K562 (cell line): Measurements from ENCODE around the gene ZDHHC16. TPM values are rescaled to one million over a fixed set of nuclear protein-coding genes. Genes with fewer than 3 reads are reported as not detected.

ENCODE experiments used
- BHLHE40 ChIP-seq: IDR thresholded peaks from 2 replicates; pipeline ENCODE4 v1.6.1; 2011; ENCODE audit warnings: low read length, improper control_type of control experiment
- BRF1 ChIP-seq: IDR thresholded peaks from 3 replicates; pipeline ENCODE4 v1.6.1; 2011; ENCODE audit warnings: borderline replicate concordance, mild to moderate bottlenecking; ENCODE audit not compliant: insufficient read length; ENCODE audit errors: extremely low read depth
- CEBPG ChIP-seq, 3 experiments: fragments of 200-800 bp in 1 of 3; sonication (Bioruptor generic) in 1 of 3; sonication (generic) in 1 of 3; formaldehyde crosslinking in 1 of 3; IDR thresholded peaks in 2 of 3; conservative IDR thresholded peaks in 1 of 3; 2 replicates each; pipeline versions ENCODE4 v1.6.1 to v1.8.0; 2016 to 2022; ENCODE audit warnings: missing compliant biosample characterization in 2 of 3, missing genetic modification characterization in 2 of 3, mild to moderate bottlenecking in 1 of 3, missing genetic modification reagents in 1 of 3
- DACH1 ChIP-seq: fragments of 450-650 bp; IDR thresholded peaks from 2 replicates; pipeline ENCODE4 v1.6.1; 2018; ENCODE audit not compliant: partially characterized antibody
- DMBX1 ChIP-seq: fragments of 250-450 bp; sonication (Bioruptor Pico); IDR thresholded peaks from 2 replicates; pipeline ENCODE4 v1.8.0; 2022; ENCODE audit warnings: inconsistent platforms, mild to moderate bottlenecking, moderate library complexity, borderline replicate concordance
- LCOR ChIP-seq: sonication (generic); formaldehyde crosslinking; IDR thresholded peaks from 2 replicates; pipeline ENCODE4 v1.8.0; 2022; ENCODE audit warnings: mild to moderate bottlenecking, missing genetic modification reagents
- MBD2 ChIP-seq: sonication (generic); IDR thresholded peaks from 2 replicates; pipeline ENCODE4 v1.6.1; 2016; ENCODE audit warnings: low read depth, borderline replicate concordance
- NCOA1 ChIP-seq: fragments of 450-650 bp; IDR thresholded peaks from 2 replicates; pipeline ENCODE4 v1.6.1; 2016; ENCODE audit warnings: low read depth
- PHF8 ChIP-seq: fragments of 200-600 bp; sonication (generic); IDR thresholded peaks from 2 replicates; pipeline ENCODE4 v1.6.1; 2012; ENCODE audit warnings: mixed run types, mild to moderate bottlenecking, inconsistent platforms, low read length, moderate library complexity, borderline replicate concordance
- POLR2A ChIP-seq: fragments of 450-650 bp; conservative IDR thresholded peaks from 2 replicates; pipeline ENCODE4 v1.6.1; 2016
- POLR2G ChIP-seq: fragments of 200-400 bp; formaldehyde crosslinking; IDR thresholded peaks from 2 replicates; pipeline ENCODE4 v1.6.1; 2017; ENCODE audit warnings: low read depth, mild to moderate bottlenecking, antibody characterized with exemption, low read length, moderate library complexity
- RFX7 ChIP-seq: fragments of 250-450 bp; sonication (Bioruptor Pico); IDR thresholded peaks from 2 replicates; pipeline ENCODE4 v1.5.1; 2021; ENCODE audit warnings: mild to moderate bottlenecking
- SIN3A ChIP-seq, 2 experiments: fragments of 150-350 bp in 1 of 2; IDR thresholded peaks; 2 replicates each; pipeline ENCODE4 v1.6.1; 2011 to 2016; ENCODE audit warnings: borderline replicate concordance in 2 of 2, low read depth in 2 of 2, low read length in 2 of 2, mild to moderate bottlenecking in 2 of 2, moderate library complexity in 2 of 2; ENCODE audit not compliant: control insufficient read depth in 1 of 2
- TCF7L2 ChIP-seq: fragments of 150-350 bp; IDR thresholded peaks from 2 replicates; pipeline ENCODE4 v1.6.1; 2016; ENCODE audit warnings: low read depth, mild to moderate bottlenecking, low read length, moderate library complexity
- ZNF778 ChIP-seq: fragments of 450-650 bp; formaldehyde crosslinking; IDR thresholded peaks from 2 replicates; pipeline ENCODE4 v1.4.0; 2020; ENCODE audit warnings: mild to moderate bottlenecking, moderate library complexity
- polyA plus RNA-seq, 8 experiments: library from polyadenylated mRNA; depleted of rRNA in 4 of 8; stranded (reverse) in 5 of 8; unstranded in 3 of 8; fragments of >200 nt; fragmentation: Nextera tagmentation in 2 of 8; fragmentation: Illumina TruSeq in 1 of 8; extraction: Ambion mirVana in 2 of 8; extraction: Trizol in 1 of 8; gene quantifications; 2 replicates each; pipeline versions ENCODE4 v1.2.1 to v1.2.3, GENCODE V29; 2011 to 2014; ENCODE audit warnings: inconsistent platforms in 1 of 8, missing spikeins in 1 of 8
- total RNA-seq, 7 experiments: library from RNA; depleted of rRNA in 6 of 7; stranded (reverse); fragments of >200 nt in 6 of 7; fragmentation: Illumina TruSeq in 2 of 7; extraction: Trizol in 2 of 7; gene quantifications; 2 replicates each; pipeline versions ENCODE4 v1.2.1 to v1.2.3, GENCODE V29; 2011 to 2021; ENCODE audit warnings: low replicate concordance in 1 of 7
- TF ChIP-seq, protein P1 (sequence below): fragments of 200-800 bp; sonication (Bioruptor generic); IDR thresholded peaks from 2 replicates; pipeline ENCODE4 v1.6.1; 2016; ENCODE audit warnings: missing genetic modification characterization, missing compliant biosample characterization
- TF ChIP-seq, protein P2 (sequence below), 3 experiments: IDR thresholded peaks in 2 of 3; conservative IDR thresholded peaks in 1 of 3; 2 replicates each; pipeline ENCODE4 v1.5.1; 2011 to 2012; ENCODE audit warnings: low read length in 3 of 3, mild to moderate bottlenecking in 3 of 3, control low read depth in 2 of 3, improper control_type of control experiment in 1 of 3, inconsistent platforms in 1 of 3, low read depth in 1 of 3, mixed read lengths in 1 of 3, moderate library complexity in 1 of 3; ENCODE audit not compliant: insufficient read depth in 2 of 3
- TF ChIP-seq, protein P3 (sequence below): fragments of 250-450 bp; sonication (Bioruptor Pico); IDR thresholded peaks from 2 replicates; pipeline ENCODE4 v1.8.0; 2021; ENCODE audit warnings: mild to moderate bottlenecking, moderate library complexity

The ZDHHC16 gene
- total and polyA plus RNA-seq, 9 of the 15 experiments (the other 6 are each of a cell fraction or from before 2014, with no cell fraction given): 12.5 to 33.8 (median 21.3) TPM

DNA sequence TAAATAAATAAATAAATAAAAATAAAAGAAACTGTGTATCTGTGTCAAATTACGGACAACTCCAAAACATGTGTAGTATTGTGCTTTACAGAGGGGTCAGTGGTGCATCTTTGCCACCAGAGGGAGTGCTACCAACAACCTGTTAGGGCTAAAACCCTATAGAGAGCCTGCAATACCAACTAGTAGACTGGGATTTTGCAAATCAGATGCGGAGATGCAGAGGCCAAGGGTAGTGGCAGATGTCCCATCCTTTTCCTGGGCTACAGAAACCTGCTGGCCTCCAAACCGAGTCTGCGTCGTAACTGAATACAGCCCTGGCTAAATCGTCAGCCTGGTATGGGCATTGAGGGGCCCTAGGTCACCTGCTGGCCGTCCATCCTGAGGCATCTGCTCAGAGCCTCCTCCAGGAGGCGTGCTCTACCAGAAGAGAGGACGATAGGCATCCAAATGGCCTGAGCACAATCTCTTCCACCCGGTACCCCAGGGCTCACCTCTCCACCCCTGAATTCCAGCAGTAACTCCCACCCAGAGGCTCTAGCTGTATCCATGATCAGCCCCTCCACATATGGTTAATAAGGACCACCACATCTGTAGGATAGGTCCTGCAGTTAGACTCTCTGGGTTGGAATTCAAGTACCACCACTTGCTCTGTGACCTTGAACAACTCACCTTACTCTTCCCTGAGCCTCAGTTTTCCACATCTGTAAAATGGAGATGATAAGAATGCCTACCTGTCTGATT is 38.6 kb upstream of the ZDHHC16 start (continued):
- TF ChIP-seq, protein P1, sequence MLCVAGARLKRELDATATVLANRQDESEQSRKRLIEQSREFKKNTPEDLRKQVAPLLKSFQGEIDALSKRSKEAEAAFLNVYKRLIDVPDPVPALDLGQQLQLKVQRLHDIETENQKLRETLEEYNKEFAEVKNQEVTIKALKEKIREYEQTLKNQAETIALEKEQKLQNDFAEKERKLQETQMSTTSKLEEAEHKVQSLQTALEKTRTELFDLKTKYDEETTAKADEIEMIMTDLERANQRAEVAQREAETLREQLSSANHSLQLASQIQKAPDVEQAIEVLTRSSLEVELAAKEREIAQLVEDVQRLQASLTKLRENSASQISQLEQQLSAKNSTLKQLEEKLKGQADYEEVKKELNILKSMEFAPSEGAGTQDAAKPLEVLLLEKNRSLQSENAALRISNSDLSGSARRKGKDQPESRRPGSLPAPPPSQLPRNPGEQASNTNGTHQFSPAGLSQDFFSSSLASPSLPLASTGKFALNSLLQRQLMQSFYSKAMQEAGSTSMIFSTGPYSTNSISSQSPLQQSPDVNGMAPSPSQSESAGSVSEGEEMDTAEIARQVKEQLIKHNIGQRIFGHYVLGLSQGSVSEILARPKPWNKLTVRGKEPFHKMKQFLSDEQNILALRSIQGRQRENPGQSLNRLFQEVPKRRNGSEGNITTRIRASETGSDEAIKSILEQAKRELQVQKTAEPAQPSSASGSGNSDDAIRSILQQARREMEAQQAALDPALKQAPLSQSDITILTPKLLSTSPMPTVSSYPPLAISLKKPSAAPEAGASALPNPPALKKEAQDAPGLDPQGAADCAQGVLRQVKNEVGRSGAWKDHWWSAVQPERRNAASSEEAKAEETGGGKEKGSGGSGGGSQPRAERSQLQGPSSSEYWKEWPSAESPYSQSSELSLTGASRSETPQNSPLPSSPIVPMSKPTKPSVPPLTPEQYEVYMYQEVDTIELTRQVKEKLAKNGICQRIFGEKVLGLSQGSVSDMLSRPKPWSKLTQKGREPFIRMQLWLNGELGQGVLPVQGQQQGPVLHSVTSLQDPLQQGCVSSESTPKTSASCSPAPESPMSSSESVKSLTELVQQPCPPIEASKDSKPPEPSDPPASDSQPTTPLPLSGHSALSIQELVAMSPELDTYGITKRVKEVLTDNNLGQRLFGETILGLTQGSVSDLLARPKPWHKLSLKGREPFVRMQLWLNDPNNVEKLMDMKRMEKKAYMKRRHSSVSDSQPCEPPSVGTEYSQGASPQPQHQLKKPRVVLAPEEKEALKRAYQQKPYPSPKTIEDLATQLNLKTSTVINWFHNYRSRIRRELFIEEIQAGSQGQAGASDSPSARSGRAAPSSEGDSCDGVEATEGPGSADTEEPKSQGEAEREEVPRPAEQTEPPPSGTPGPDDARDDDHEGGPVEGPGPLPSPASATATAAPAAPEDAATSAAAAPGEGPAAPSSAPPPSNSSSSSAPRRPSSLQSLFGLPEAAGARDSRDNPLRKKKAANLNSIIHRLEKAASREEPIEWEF (CRISPR knock-in tag): no peak
- TF ChIP-seq POLR2A (no peak), POLR2G (no peak), CEBPG (CRISPR knock-in tag; IDR thresholded peaks at IDR 0.05) (no peak), CEBPG (tag; conservative IDR thresholded peaks at IDR 0.05 in 1 of 2, IDR thresholded peaks at IDR 0.05 in 1 of 2) (no peak), PHF8 (no peak), LCOR (0 out of 2 replicates have a peak, but pooled peaks have one; percentile 45), DMBX1 (CRISPR knock-in tag) (no peak), TCF7L2 (no peak), MBD2 (no peak), ZNF778 (CRISPR knock-in tag) (no peak), NCOA1 (no peak), BHLHE40 (peak; percentile 56; the same call in 1 of the 2 replicates), SIN3A (IDR thresholded peaks at IDR 0.05; ENCODE audit: borderline replicate concordance in 2 of 2, control insufficient read depth in 1 of 2, low read depth in 2 of 2, low read length in 2 of 2) (no peak), DACH1 (no peak), BRF1 (no peak), RFX7 (CRISPR knock-in tag) (no peak)
- TF ChIP-seq, protein P2, sequence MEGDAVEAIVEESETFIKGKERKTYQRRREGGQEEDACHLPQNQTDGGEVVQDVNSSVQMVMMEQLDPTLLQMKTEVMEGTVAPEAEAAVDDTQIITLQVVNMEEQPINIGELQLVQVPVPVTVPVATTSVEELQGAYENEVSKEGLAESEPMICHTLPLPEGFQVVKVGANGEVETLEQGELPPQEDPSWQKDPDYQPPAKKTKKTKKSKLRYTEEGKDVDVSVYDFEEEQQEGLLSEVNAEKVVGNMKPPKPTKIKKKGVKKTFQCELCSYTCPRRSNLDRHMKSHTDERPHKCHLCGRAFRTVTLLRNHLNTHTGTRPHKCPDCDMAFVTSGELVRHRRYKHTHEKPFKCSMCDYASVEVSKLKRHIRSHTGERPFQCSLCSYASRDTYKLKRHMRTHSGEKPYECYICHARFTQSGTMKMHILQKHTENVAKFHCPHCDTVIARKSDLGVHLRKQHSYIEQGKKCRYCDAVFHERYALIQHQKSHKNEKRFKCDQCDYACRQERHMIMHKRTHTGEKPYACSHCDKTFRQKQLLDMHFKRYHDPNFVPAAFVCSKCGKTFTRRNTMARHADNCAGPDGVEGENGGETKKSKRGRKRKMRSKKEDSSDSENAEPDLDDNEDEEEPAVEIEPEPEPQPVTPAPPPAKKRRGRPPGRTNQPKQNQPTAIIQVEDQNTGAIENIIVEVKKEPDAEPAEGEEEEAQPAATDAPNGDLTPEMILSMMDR (IDR thresholded peaks at IDR 0.05 in 2 of 3, conservative IDR thresholded peaks at IDR 0.05 in 1 of 3; ENCODE audit: insufficient read depth in 2 of 3, low read depth in 1 of 3, low read length in 3 of 3): peak; percentile 72 to 91 (median 90)
- TF ChIP-seq, protein P3, sequence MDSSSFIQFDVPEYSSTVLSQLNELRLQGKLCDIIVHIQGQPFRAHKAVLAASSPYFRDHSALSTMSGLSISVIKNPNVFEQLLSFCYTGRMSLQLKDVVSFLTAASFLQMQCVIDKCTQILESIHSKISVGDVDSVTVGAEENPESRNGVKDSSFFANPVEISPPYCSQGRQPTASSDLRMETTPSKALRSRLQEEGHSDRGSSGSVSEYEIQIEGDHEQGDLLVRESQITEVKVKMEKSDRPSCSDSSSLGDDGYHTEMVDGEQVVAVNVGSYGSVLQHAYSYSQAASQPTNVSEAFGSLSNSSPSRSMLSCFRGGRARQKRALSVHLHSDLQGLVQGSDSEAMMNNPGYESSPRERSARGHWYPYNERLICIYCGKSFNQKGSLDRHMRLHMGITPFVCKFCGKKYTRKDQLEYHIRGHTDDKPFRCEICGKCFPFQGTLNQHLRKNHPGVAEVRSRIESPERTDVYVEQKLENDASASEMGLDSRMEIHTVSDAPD (CRISPR knock-in tag): no peak
